ENCODE results near the gene SLC44A3. TPM values are rescaled to one million over a fixed set of nuclear protein-coding genes. Genes with fewer than 3 reads are reported as not detected.

The SLC44A3 gene
- total RNA-seq, 1 experiment from 2014 or later, result 32.0 TPM

DNA sequence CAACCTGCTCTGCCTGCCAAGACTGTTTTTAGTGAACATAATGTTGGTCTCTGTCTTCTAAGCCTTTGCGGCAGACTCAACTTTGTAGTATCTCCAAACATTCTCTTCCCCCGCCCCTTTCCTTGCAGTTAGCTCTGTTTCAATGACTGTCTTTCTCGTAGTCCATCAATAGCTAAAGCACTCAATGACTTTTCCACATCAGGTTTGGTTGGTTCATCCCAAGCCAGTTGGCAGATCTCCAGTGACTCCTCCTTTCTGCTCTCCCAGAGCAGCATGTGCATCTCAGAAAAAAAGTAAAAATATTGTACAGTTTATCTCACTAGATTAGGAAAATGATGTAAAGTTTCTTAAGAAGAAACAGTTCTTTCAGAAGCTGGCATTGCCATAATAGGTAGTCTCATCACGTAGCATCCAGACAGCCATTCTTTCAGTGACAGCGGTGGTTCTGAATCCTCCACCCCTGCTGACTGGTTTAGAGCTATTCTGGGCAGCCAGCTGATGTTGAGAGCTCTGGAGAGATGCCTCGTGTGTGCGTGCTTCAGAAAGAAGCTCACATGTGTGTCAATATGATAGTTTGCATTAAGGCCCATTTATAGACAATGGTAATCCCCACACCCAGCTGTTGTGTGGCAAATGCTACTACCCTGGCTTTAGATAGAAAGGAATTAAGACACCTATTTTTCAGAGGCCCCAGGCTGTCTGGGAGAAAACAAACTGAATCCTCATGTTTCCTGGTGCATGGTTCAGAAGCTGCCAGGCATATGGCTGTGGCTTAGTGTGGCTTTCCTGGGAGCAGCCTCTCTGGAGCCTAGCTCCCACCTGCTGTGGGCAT lies 53.6 kb downstream of the SLC44A3 start:
- intact Hi-C loops (cut with micrococcal nuclease; ENCODE audit: unreplicated experiment), result no loop called here
- TF ChIP-seq, protein P1, sequence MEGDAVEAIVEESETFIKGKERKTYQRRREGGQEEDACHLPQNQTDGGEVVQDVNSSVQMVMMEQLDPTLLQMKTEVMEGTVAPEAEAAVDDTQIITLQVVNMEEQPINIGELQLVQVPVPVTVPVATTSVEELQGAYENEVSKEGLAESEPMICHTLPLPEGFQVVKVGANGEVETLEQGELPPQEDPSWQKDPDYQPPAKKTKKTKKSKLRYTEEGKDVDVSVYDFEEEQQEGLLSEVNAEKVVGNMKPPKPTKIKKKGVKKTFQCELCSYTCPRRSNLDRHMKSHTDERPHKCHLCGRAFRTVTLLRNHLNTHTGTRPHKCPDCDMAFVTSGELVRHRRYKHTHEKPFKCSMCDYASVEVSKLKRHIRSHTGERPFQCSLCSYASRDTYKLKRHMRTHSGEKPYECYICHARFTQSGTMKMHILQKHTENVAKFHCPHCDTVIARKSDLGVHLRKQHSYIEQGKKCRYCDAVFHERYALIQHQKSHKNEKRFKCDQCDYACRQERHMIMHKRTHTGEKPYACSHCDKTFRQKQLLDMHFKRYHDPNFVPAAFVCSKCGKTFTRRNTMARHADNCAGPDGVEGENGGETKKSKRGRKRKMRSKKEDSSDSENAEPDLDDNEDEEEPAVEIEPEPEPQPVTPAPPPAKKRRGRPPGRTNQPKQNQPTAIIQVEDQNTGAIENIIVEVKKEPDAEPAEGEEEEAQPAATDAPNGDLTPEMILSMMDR (IDR thresholded peaks at IDR 0.05; ENCODE audit: unreplicated experiment), result no peak
- no TSS peak for BruUV-seq (replicated peaks)
- CTCF ChIA-PET, result interaction anchor here (1.0 kb wide), 1 partner anchor 18 kb away, joined by 3 read pairs; no protein-coding TSS in a partner anchor
- Mint-ChIP-seq H3K27ac (ENCODE audit: unreplicated experiment) (no peak overlapping the region), H3K9me3 (ENCODE audit: low read depth, unreplicated experiment) (no peaks in the 10 kb centered on the region), H3K36me3 (ENCODE audit: insufficient read depth, unreplicated experiment) (no peaks in the 10 kb centered on the region), H3K27me3 (ENCODE audit: unreplicated experiment) (no peaks in the 10 kb centered on the region), H3K4me1 (ENCODE audit: low read depth, unreplicated experiment) (no peaks in the 10 kb centered on the region), H3K4me3 (ENCODE audit: low read depth, unreplicated experiment) (no peak overlapping the region)
- DNase-seq, result no peak

DNA sequence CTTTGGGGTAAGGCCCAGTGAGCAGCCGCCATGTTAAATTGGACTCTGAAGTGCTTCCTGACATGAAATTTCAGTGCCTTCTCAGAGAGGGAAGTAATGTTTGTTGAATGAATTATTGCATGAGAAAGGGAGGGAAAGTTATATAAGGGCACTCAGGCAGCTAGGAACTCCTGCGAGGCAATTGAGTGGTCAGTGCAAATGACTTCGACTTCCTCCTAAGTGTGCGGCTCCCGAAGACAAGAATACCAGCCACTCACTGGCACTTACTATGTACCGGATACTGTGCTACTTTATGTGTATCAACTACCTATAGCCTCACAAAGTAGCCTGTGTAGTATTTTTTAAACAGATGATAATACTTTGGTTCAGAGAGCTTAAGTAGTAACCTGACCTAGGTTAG lies 54.3 kb downstream of the SLC44A3 start:
- no peaks in the 10 kb centered on the region for H3K27me3 Mint-ChIP-seq (ENCODE audit: unreplicated experiment)
- H3K9me3 Mint-ChIP-seq (ENCODE audit: low read depth, unreplicated experiment), result no peaks in the 10 kb centered on the region
- intact Hi-C loops (cut with micrococcal nuclease; ENCODE audit: unreplicated experiment), result no loop called here
- CTCF ChIA-PET, result interaction anchor here (1.0 kb wide), 1 partner anchor 18 kb away, joined by 3 read pairs; no protein-coding TSS in a partner anchor
- TF ChIP-seq, protein P1 (IDR thresholded peaks at IDR 0.05; ENCODE audit: unreplicated experiment), result no peak
- no peaks in the 10 kb centered on the region for H3K4me1 Mint-ChIP-seq (ENCODE audit: low read depth, unreplicated experiment)
- BruUV-seq (replicated peaks), result no TSS peak
- H3K36me3 Mint-ChIP-seq (ENCODE audit: insufficient read depth, unreplicated experiment), result no peaks in the 10 kb centered on the region
- H3K4me3 Mint-ChIP-seq (ENCODE audit: low read depth, unreplicated experiment), result no peak overlapping the region
- no peak overlapping the region for H3K27ac Mint-ChIP-seq (ENCODE audit: unreplicated experiment)
- no peak for DNase-seq

DNA sequence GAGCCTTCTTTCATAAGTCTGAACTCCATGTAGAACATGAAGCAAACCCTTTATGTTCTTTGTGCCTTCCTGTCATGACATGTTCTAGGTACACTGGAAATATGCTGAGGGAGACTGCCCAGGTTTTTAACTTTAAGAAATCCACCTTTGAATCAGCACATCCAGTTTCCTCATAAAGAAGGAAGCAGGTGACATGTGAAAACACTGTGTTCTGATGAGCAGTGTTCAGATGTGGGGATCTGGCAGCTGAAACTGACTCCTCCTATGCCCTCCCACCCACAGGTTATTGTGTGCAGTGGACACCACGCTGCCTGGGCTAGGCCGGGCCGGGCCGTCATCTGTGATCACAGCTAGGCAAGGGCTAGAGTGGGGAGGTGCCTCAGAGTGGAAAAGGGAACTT lies 55.6 kb downstream of the SLC44A3 start:
- no TSS peak for BruUV-seq (replicated peaks)
- CTCF ChIA-PET, result no interaction called here
- DNase-seq, result no peak

DNA sequence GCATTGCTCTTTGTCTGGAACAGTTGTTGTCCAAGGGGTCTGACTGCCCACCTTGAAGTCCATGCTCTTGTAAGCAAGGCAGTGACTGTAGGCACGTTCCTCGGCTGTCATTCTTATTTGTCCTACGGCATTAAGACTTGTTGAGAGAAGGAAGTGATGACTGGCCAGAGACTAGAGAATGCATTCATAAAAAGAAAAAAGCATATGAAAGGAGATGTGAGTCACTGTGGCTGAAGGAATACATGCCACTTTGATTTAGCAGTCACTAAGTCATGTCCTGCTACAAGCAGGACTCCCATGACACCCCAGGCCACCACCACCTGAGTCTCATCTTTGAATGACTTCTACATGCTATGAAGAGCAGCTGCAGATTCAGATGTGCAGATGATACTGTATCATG lies 56.2 kb downstream of the SLC44A3 start:
- no peak for DNase-seq
- Mint-ChIP-seq H3K4me1 (ENCODE audit: low read depth, unreplicated experiment) (no peaks in the 10 kb centered on the region), H3K27me3 (ENCODE audit: unreplicated experiment) (no peaks in the 10 kb centered on the region), H3K9me3 (ENCODE audit: low read depth, unreplicated experiment) (no peaks in the 10 kb centered on the region), H3K36me3 (ENCODE audit: insufficient read depth, unreplicated experiment) (no peaks in the 10 kb centered on the region), H3K4me3 (ENCODE audit: low read depth, unreplicated experiment) (no peak overlapping the region), H3K27ac (ENCODE audit: unreplicated experiment) (no peak overlapping the region)
- CTCF ChIA-PET, result no interaction called here
- intact Hi-C loops (cut with micrococcal nuclease; ENCODE audit: unreplicated experiment), result loop anchor here (5.0 kb wide), 1 partner anchor 36 kb away; no protein-coding TSS in a partner anchor
- BruUV-seq (replicated peaks), result no TSS peak
- TF ChIP-seq, protein P1 (IDR thresholded peaks at IDR 0.05; ENCODE audit: unreplicated experiment), result no peak

More for the DNA sequence above, 55.6 kb downstream of the SLC44A3 start:
- intact Hi-C loops (cut with micrococcal nuclease; ENCODE audit: unreplicated experiment), result loop anchor here (5.0 kb wide), 1 partner anchor 37 kb away; no protein-coding TSS in a partner anchor
- TF ChIP-seq, protein P1 (IDR thresholded peaks at IDR 0.05; ENCODE audit: unreplicated experiment), result no peak
- H3K27ac Mint-ChIP-seq (ENCODE audit: unreplicated experiment), result no peak overlapping the region
- no peaks in the 10 kb centered on the region for H3K4me1 Mint-ChIP-seq (ENCODE audit: low read depth, unreplicated experiment)
- H3K9me3 Mint-ChIP-seq (ENCODE audit: low read depth, unreplicated experiment), result no peaks in the 10 kb centered on the region
- no peaks in the 10 kb centered on the region for H3K36me3 Mint-ChIP-seq (ENCODE audit: insufficient read depth, unreplicated experiment)
- H3K27me3 Mint-ChIP-seq (ENCODE audit: unreplicated experiment), result no peaks in the 10 kb centered on the region
- no peak overlapping the region for H3K4me3 Mint-ChIP-seq (ENCODE audit: low read depth, unreplicated experiment)
